Suppressor macrophage treated with lipopolysaccharide for 1 hour (primary cell): ENCODE data around the gene SIPA1L3.

Source experiments
- DNase-seq, 3 donors: peaks; one replicate each; pipeline ENCODE4 v3.0.0-alpha.2; 2020 to 2022

The SIPA1L3 gene

DNA sequence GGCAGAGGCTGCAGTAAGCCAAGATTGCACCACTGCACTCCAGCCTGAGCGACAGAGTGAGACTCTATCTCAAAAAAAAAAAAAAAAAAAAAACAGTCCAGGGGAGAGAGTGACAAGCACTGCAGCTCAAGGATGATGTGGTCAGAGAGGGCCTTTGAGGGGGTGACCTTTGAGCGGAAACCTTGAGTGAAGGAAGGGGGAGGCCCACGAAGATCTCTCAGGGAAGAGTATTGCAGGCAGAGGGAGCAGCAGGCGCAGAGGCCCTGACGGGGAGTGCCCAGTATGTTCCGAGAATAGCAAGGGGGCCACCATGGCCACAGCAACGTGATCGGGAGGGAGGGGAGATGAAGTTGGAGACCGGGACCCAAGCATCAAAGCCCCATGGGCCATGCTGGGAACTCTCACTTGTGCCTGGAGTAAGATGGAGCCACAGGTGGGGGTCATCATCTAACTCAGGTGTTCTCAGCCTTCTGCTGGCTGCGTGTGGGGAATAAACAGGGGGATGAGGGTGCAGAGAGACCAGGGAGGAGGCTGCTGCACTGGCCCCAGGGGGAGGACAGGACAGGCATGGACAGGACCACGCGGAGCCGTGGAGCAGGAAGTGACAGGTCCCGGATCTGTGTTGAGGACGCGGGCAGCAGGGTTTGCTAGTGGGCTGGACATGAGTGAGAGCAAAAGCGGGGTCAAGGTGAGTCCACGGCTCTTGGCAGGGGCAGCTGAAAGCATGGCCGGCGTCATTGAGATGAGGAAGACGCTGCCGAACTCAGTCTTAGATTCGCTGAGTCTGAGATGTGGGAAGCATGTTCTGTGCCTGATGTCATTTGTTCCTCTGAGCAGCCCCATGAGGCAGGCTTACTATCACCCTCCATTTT is 256.6 kb downstream of the SIPA1L3 start:
- no peak for DNase-seq

DNA sequence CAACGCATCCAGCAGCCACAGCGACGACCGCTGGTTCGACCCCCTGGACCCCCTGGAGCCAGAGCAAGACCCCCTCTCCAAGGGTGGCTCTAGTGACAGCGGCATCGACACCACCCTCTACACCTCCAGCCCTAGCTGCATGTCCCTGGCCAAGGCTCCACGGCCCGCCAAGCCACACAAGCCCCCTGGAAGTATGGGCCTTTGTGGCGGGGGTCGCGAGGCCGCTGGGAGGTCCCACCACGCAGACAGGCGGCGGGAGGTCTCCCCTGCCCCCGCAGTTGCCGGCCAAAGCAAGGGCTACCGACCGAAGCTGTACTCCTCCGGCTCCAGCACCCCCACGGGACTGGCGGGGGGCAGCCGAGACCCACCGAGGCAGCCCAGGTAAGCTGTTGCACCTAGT is 257.5 kb downstream of the SIPA1L3 start:
- no peak for DNase-seq

DNA sequence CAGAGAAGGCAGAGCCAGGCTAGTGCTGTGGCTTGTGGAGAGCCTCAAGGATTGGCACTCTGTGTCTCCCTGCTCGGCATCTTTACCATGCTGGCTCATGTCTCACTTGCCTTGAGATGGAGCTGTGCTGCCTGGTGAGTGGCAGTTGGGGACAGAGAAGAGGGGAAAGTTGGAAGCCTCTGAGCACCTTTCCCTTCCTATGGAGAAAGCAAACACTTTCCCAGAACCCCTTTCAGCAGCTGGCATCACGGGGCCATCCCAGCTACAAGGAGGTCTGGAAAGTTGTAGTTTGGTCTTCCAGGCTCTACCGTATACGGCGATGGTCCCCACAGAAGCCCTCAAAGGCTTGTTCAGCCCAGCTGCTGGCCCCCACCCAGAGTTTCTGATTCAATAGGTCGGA is 258.3 kb downstream of the SIPA1L3 start:
- no peak for DNase-seq

DNA sequence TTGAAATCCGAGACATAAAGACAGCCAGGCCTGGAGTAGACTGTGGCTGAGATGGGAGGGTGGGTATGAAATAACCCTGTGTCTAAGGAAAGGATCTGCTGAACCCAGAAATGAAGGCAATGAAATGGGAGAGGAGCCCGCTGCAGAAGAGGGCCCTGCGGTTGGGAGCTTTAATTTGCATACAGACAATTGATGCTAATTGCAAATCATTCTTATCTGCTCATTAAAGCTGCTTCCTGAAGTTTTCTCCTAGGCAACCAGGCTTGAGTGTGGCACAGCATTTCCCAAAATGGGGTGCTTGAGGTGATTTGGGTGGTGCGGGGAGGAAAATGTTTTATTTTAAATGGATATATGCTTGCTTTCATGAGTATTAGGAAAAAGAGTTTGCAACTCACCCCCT is 261.6 kb downstream of the SIPA1L3 start:
- no peak for DNase-seq

DNA sequence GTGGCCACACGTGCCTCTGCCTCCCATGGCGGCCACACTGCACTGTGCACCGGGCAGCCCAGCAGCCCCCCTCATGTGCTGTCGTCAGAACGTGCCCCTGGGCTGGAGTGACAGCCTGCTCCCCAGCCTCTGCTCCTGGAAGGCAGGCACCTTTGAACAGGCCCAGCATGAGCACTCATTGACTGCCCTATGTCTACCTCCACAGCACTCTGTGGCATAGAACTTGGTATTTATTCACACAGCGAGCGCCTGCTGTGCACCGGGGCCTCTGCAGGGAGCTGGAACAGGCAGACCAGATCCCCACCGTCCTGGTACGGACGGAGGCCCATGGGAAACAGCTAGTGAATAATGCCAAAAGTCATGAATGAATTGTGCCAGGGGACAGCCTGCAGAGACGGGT is 263.3 kb downstream of the SIPA1L3 start:
- no peak for DNase-seq

DNA sequence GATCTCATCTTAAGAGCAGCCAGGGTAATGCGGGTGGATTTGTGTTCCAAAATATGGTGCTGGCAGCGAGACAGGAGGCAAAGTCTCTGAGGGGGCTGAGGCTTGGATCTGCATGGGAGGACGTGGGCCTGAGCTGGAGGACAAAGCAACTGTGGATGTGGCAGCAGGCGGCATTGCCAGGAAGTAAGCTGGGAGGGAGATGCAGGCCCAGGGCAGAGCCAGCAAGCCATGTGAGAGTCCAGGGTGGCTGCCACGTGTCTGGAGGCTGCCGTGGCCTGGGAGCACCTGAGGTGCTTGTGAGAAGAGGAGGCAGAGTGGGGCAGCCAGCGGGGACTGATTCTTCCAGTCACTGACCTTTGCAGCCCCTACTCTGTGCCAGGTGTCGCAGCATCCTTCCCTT is 265.0 kb downstream of the SIPA1L3 start:
- DNase-seq, result no peak

DNA sequence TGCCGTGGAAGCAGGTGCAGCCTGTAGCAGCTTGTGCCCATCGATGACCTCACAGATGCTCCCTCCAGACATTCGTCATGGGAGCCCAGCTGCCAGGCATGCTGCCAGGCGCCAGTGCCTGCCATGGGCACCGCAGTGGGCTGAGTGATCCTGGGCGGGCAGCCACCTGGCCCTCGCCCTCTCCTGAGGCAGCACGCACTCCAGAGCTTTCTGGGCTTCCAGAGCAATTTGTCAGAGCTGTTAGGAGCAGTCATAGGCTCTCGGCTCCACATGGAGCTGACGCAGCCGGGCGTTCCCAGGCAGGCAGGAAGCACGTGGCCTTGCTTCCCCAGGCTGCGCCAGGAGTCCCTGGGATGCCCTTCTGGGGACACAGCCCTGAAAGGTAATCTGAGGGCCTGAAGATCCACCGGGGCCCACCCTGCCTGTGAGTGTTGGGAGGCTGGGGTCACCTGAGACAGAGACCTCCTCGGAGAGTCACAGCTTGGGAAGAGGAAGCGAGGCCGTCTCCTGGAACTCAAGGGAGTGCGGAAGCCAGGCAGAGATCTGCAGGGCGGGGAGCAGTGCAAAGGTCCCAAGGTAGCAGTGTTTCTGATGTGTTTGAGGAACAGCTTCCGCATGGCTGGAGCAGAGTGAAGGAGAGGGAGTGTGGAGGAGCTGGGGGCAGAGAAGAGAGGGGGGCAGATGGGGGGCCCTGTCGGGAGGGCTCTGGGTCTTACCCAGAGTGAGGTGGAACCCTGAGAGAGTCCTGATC is 266.5 kb downstream of the SIPA1L3 start:
- DNase-seq, result no peak

DNA sequence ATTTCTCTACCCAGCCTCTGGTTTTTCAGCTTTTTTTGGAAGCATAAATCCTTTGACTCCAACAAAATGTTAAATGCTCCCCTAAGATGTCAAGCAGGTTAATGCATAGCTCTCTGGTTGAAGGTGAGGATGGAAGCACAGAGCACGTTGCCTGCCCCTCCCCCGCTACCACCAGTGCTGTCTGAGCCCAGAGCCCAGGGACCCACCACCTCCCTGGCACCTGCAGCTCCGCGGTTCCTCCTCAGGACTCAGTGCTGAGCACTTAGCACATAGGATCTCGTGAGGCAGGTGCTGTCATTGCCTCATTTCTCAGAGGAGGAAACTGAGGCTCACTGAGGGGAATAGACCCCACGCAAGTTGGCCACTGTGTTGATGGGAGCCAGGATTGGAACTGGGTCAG is 268.4 kb downstream of the SIPA1L3 start:
- DNase-seq, result no peak

DNA sequence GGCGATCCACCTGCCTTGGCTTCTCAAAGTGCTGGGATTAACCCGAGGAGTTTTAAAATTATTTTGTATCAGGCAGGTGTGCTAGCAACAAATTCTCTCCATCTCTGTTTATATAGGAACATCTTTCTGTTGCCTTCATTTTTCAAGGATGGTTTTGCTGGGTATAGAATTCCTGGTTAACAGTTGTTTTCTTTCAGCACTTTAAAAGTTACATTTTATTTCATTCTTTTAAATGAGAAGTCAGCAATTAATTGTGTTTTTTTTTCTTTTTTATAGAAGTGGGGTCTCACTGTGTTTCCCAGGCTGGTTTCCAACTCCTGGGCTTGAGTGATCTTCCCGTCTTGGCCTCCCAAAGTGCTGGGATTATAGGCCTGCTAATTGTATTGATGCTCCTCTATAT is 273.1 kb downstream of the SIPA1L3 start:
- no peak for DNase-seq

DNA sequence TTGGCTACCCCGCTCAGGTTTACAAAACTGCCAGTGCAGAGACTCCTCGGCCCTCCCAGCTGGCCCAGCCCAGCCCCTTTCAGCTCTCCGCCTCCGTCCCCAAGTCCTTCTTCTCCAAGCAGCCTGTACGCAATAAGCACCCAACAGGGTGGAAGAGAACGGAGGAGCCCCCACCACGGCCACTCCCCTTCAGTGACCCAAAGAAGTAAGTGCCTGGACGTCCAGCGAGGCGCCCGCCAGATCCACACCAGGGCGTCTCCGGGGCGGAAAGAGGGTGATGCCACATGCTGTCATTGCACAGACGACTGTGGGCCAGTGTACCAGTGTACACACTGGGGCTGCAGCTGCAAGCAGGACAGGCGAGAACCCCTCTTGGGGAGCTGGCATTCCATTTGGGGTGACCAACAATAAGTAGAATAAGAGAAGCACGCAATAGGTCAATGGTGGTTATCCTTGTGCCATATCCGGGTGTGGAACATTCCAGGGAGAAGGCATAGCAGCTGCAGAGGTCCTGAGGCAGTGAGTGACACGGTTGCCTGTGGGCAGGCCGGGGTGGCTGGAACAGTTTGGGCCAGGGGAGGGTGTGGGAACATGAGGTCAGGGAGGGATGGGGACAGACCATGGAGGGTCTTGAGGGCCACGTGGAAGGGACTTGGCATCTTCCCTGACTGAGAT is 275.7 kb downstream of the SIPA1L3 start:
- DNase-seq, result no peak

DNA sequence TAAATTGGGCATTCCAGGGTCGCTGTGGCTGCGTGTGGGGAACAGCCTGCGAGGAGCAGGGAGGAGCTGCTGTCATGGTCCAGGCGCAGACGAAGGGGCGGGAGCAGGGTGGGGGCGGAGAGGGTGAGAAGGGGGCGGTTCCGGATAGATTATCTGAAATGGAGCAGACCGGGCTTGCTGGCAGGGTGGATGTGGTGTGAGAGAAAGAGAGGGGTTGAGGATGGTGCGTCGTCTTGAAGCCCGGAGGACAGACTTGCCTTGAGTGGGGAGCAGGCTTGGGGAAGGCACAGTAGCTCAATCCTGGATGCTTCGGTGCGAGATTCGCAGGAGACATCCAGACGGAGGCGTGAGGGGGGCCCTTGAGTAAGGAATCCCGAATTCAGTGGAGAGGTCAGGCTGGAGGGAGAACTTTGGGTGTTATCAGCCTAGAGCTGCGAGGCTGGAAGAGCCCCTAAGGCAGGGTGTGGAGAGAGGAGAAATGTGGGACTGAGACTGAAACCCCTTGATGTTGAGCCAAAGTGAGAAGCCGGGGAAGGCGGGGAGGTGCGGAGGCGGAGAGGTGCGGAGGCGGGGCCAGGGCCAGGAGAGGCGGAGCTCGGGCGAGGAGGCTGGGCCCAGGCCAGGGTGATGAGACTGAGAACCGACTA is 276.4 kb downstream of the SIPA1L3 start:
- DNase-seq, result no peak

DNA sequence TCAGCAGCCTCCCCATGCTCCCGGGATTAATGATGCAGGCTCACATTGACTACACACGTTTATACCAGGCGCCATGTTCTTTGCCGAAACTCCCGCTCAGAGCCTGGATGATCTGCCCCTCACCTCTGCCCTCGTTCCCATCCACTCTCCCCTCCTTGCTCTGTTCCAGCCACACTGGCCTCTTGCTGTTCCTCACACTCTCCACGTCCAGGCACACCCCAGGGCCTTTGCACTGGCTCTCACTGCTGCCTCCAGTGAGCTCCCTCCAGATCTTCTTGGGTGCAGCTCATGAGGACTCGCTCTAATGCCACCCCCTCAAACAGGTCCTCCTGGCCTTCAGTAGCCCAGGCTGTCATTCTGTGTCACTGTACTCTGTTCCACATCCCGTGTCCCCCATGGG is 277.8 kb downstream of the SIPA1L3 start:
- no peak for DNase-seq

DNA sequence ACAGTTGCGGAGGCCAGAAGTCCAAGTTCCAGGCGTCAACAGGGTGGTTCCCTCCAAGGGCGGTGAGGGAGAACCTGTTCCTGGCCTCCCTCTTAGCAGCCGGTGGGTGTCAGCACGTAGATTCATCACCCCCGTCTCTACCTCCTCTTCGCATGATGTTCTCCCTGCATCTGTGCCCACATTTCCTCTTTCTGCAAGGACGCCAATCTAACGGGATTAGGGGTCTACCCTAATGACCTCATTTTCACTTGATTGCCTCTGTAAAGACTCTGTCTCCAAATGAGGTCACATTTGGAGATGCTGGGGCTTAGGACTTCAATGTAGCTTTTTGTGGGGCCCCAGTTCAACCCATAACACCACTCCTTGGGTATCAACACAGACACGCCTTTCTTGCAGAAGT is 278.6 kb downstream of the SIPA1L3 start:
- no peak for DNase-seq

DNA sequence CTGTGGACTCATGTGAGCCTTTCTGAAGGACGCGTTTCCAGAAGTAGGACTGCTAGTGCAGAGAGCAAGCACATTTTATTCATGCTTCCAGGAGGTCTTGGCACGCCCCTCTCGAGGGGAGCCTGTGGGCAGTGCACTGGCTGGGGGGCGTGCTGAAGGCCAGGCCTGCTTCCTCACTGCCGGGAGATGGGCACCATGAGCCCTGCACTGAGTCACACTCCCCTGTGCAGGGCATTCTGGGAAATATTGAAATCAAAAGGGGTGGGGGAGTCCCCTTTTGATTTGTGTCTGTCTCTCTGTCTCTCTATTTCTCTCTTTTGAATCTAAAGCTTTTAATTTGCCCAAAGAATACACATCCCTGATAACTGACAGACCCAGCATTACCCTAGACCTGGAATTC is 283.1 kb downstream of the SIPA1L3 start:
- DNase-seq, result peak; percentile 26 to 36 (median 30)

DNA sequence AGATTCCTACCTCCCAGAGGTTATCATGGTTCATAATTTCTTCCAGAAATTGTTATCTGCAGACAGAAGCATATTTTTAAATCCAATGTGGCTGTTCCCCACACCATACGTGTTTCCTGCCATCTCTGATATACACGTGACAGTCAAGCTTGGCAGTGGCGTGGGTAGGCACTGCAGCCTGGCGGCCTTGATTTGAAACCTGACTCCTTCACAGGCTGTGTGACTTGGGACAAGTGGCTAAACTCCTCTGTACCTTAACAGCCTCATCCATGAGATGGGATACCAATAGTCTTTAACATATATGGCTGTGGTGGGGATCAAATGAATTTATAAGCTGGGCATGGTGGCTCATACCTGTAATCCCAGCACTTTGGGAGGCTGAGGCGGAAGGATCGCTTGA is 283.8 kb downstream of the SIPA1L3 start:
- DNase-seq, result no peak

DNA sequence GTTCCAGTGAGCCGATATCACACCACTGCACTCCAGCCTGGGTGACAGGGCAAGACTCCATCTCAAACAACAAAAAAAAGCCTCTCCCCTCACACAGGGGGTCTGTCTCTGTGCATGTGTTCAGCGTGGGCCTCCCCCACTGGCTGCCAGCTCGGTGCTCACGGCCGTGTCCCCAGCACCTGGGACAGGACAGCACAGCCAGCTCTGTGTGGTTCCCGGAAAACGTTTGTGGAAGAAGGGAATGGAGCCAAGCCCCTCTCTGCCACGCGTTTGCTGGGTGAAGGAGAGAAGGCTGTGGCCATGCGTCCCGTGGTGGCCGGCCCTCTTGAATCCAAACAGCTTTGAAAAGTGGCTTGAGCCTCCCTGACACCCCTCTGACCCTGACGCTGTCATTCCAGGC is 284.7 kb downstream of the SIPA1L3 start:
- no peak for DNase-seq

DNA sequence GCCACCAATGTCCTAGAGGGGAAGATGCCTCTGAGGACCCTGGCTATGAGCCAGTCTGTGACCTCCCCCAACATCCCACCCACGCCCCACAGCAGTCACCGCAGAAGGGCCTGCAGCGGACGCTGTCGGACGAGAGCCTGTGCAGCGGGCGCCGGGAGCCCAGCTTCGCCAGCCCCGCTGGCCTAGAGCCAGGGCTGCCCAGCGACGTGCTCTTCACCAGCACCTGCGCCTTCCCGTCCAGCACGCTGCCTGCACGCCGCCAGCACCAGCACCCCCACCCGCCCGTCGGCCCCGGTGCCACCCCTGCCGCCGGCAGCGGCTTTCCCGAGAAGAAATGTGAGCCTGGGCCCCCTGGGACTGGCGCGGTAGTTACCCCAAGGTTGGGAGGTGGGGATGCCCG is 286.4 kb downstream of the SIPA1L3 start:
- no peak for DNase-seq

DNA sequence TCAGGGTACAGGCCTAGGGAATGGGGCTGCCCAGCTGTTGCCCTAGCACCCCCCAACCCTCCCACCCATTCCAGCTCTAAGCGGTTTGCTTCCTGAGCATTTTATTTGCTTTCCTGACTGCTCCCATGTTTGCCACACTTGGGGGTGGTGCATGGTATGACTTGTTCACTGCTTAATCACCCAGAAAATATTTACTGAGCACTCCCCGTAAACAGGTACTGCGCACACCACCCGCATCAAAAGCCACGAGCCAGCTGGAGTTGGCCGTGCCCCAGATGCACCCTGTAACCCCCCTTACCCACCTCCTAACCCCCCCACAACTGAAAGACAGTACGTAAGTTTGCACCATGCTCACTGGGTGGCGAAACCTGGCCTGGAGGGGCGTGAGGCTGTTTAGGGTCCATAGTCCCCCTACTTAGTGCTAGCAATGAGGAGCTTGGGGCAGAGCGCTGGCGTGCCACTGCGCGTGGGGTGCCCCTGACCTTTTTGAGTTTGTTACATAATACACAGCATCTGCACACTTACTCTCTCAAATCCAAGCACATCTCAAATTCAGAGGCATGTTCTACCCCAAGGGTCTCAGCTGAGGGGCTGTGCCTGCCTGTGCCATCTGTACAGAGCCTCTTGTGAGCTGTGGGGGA is 287.2 kb downstream of the SIPA1L3 start:
- DNase-seq, result no peak

DNA sequence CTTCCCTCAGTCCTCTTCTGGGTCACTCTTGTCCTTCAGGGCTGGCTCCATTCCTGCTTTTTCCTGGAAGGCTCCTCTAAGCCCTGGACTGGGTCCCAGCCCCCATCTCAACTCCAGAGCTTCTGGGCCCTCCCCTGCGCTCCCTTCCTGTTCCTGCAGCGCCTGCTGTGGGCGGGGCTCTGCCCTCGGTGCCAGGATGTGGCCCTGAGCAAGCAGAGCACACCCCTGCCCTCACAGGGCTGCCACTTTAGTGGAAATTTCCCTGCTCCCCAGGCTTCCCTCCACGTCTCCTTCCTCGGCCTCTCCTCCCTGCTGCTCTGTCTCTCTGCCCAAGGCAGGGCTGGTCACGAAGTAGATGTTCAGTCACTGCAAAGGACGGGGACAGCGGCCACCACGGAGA is 288.2 kb downstream of the SIPA1L3 start:
- no peak for DNase-seq

DNA sequence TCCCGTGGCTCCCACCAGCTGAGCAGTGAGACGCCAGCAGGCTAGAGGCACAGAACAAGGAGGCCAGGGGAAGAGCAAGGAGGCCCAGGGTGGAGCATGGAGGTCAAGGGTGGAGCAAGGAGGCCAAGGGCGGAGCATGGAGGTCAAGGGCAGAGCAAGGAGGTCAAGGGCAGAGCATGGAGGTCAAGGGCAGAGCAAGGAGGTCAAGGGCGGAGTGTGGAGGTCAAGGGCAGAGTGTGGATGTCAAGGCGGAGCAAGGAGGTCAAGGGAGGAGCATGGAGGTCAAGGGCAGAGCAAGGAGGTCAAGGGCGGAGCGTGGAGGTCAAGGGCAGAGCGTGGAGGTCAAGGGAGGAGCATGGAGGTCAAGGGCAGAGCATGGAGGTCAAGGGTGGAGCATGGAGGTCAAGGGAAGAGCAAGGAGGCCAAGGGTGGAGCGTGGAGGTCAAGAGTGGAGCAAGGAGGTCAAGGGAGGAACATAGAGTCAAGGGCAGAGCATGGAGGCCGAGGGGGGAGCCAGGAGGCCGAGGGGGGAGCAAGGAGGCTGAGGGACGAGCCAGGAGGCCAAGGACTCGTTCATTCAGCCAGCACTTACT is 289.3 kb downstream of the SIPA1L3 start:
- no peak for DNase-seq

DNA sequence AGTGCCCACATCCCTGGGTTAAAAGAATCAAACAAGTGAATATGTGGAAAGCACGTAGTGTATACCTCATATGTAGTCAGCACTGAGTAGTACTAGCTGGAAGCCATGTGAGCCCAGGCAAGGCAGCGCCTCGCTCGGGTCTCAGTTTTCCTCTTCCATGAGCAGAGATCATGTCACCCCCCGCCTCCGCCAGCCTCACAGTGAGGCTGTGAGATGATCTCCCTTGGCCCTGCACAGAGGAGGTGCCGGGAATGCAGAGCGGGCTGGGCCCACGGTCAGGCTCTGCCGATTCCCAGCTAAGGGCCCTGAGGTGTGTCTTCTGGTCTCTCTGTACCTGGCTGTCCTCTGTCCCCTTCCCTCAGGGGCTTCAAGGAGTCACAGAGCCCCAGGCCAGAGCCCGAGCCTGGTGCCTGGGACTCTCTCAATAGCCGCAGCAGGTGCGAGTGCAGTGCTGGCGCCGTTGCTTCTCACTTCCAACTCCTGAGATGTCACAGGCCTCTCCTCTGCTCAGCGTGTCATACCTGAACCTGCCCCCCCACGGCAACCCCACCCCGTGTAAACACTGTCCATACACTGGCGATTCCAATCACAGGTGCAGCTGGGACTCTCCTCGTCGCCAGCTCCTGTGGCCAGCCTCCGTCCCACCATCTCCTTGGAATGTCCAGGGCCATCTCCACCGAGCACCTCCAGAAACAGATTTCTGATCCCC is 290.1 kb downstream of the SIPA1L3 start:
- no peak for DNase-seq
